ENCODE measurements around the gene ANLN.

- TF ChIP-seq REST (IDR thresholded peaks at IDR 0.05; ENCODE audit: unreplicated experiment): no peak
- TF ChIP-seq CTCF (conservative IDR thresholded peaks at IDR 0.05; ENCODE audit: low read depth in 2 of 2): no peak
- no peak for TF ChIP-seq CREB1 (CRISPR knock-in tag; IDR thresholded peaks at IDR 0.05; ENCODE audit: low read depth)
- no peak for TF ChIP-seq ZNF462 (CRISPR knock-in tag; IDR thresholded peaks at IDR 0.05)
- TF ChIP-seq EZH2phosphoT487 (IDR thresholded peaks at IDR 0.05; ENCODE audit: unreplicated experiment): no peak
- no peak for TF ChIP-seq POLR2AphosphoS5 (IDR thresholded peaks at IDR 0.05; ENCODE audit: low read depth)
- no peak for TF ChIP-seq STAT1 (IDR thresholded peaks at IDR 0.05; ENCODE audit: unreplicated experiment)
- TF ChIP-seq EZH2 (IDR thresholded peaks at IDR 0.05; ENCODE audit: low read depth, unreplicated experiment): no peak
Measured at GRCh38 chr7:36363515-36363914, 26.1 kb upstream of the ANLN start.
